ENCODE data around the gene RSL24D1. TPM values are rescaled to one million over a fixed set of nuclear protein-coding genes. Genes with fewer than 3 reads are reported as not detected.

RSL24D1 gene
- total RNA-seq, 3 donors from 2014 or later = 182 to 211 (median 191) TPM

GRCh38 chr15:55230051-55230670, 33.4 kb upstream of the RSL24D1 start:
- ATAC-seq = no peak
- H3K36me3 Mint-ChIP-seq (ENCODE audit: insufficient read depth) = peaks cover 50% of the 10 kb centered on the region
- no peak for DNase-seq
- H3K4me3 Mint-ChIP-seq = no peak overlapping the region
- peaks cover 19% of the 10 kb centered on the region for H3K4me1 Mint-ChIP-seq (ENCODE audit: low read depth)
- H3K9me3 Mint-ChIP-seq = no peaks in the 10 kb centered on the region
- no peaks in the 10 kb centered on the region for H3K27me3 Mint-ChIP-seq (ENCODE audit: low read depth)

GRCh38 chr15:55226127-55226526, 29.4 kb upstream of the RSL24D1 start:
- ATAC-seq = no peak
- Mint-ChIP-seq H3K36me3 (ENCODE audit: insufficient read depth) (peaks cover 45% of the 10 kb centered on the region), H3K4me1 (ENCODE audit: low read depth) (peaks cover 52% of the 10 kb centered on the region)

GRCh38 chr15:55224892-55225291, 28.2 kb upstream of the RSL24D1 start:
- H3K4me1 Mint-ChIP-seq (ENCODE audit: low read depth) = peaks cover 51% of the 10 kb centered on the region
- ATAC-seq (peak in 1 of 2 donors; percentile 39), DNase-seq (no peak)
- peaks cover 36% of the 10 kb centered on the region for H3K36me3 Mint-ChIP-seq (ENCODE audit: insufficient read depth)
- no peak overlapping the region for H3K4me3 Mint-ChIP-seq
- no peaks in the 10 kb centered on the region for H3K27me3 Mint-ChIP-seq (ENCODE audit: low read depth)
- H3K9me3 Mint-ChIP-seq = no peaks in the 10 kb centered on the region

More at GRCh38 chr15:55226127-55226526, 29.4 kb upstream of the RSL24D1 start:
- H3K27me3 Mint-ChIP-seq (ENCODE audit: low read depth) = no peaks in the 10 kb centered on the region
- DNase-seq = no peak
- H3K9me3 Mint-ChIP-seq = no peaks in the 10 kb centered on the region
- no peak overlapping the region for H3K4me3 Mint-ChIP-seq

GRCh38 chr15:55222588-55222987, 25.8 kb upstream of the RSL24D1 start:
- ATAC-seq (no peak), DNase-seq (no peak)
- no peaks in the 10 kb centered on the region for H3K27me3 Mint-ChIP-seq (ENCODE audit: low read depth)
- H3K4me1 Mint-ChIP-seq (ENCODE audit: low read depth) = peaks cover 67% of the 10 kb centered on the region
- peak overlapping the region; percentile 37 for H3K4me3 Mint-ChIP-seq
- no peaks in the 10 kb centered on the region for H3K9me3 Mint-ChIP-seq
- H3K36me3 Mint-ChIP-seq (ENCODE audit: insufficient read depth) = peaks cover 37% of the 10 kb centered on the region

GRCh38 chr15:55221090-55222011, 24.6 kb upstream of the RSL24D1 start:
- no peaks in the 10 kb centered on the region for H3K27me3 Mint-ChIP-seq (ENCODE audit: low read depth)
- peak; percentile 46 to 58 for ATAC-seq
- no peak for DNase-seq
- peaks cover 67% of the 10 kb centered on the region for H3K4me1 Mint-ChIP-seq (ENCODE audit: low read depth)
- peaks cover 33% of the 10 kb centered on the region for H3K36me3 Mint-ChIP-seq (ENCODE audit: insufficient read depth)
- no peaks in the 10 kb centered on the region for H3K9me3 Mint-ChIP-seq
- peak overlapping the region; percentile 27 for H3K4me3 Mint-ChIP-seq

- no peaks in the 10 kb centered on the region for H3K9me3 Mint-ChIP-seq
- H3K27me3 Mint-ChIP-seq (ENCODE audit: low read depth) = no peaks in the 10 kb centered on the region
- H3K4me3 Mint-ChIP-seq = no peak overlapping the region
- peaks cover 31% of the 10 kb centered on the region for H3K36me3 Mint-ChIP-seq (ENCODE audit: insufficient read depth)
- ATAC-seq = no peak
- no peak for DNase-seq
- H3K4me1 Mint-ChIP-seq (ENCODE audit: low read depth) = peaks cover 65% of the 10 kb centered on the region
Measured at GRCh38 chr15:55220606-55221005, 23.9 kb upstream of the RSL24D1 start.

- DNase-seq (no peak), ATAC-seq (peak in 1 of 2 donors; percentile 49)
- Mint-ChIP-seq H3K36me3 (ENCODE audit: insufficient read depth) (peaks cover 34% of the 10 kb centered on the region), H3K4me1 (ENCODE audit: low read depth) (peaks cover 42% of the 10 kb centered on the region), H3K9me3 (no peaks in the 10 kb centered on the region), H3K4me3 (no peak overlapping the region), H3K27me3 (ENCODE audit: low read depth) (no peaks in the 10 kb centered on the region)
Measured at GRCh38 chr15:55218056-55218455, 21.3 kb upstream of the RSL24D1 start.

GRCh38 chr15:55204464-55204863, 7.7 kb upstream of the RSL24D1 start:
- DNase-seq (no peak), ATAC-seq (no peak)
- peaks cover 3% of the 10 kb centered on the region for H3K4me1 Mint-ChIP-seq (ENCODE audit: low read depth)
- peaks cover 11% of the 10 kb centered on the region for H3K36me3 Mint-ChIP-seq (ENCODE audit: insufficient read depth)
- H3K27me3 Mint-ChIP-seq (ENCODE audit: low read depth) = no peaks in the 10 kb centered on the region
- no peak overlapping the region for H3K4me3 Mint-ChIP-seq
- peaks cover under 1% of the 10 kb centered on the region for H3K9me3 Mint-ChIP-seq

GRCh38 chr15:55202206-55202605, 5.5 kb upstream of the RSL24D1 start:
- Mint-ChIP-seq H3K36me3 (ENCODE audit: insufficient read depth) (peaks cover 15% of the 10 kb centered on the region), H3K4me1 (ENCODE audit: low read depth) (peaks cover 11% of the 10 kb centered on the region), H3K9me3 (peaks cover 11% of the 10 kb centered on the region), H3K4me3 (no peak overlapping the region), H3K27me3 (ENCODE audit: low read depth) (no peaks in the 10 kb centered on the region)
- ATAC-seq (no peak), DNase-seq (no peak)

GRCh38 chr15:55198706-55199105, 2.0 kb upstream of the RSL24D1 start:
- Mint-ChIP-seq H3K4me3 (peak overlapping the region; percentile 16), H3K9me3 (peaks cover 11% of the 10 kb centered on the region)
- ATAC-seq = no peak

GRCh38 chr15:55197719-55198118, 978 bp upstream of the RSL24D1 start:
- Mint-ChIP-seq H3K4me3 (no peak overlapping the region), H3K36me3 (ENCODE audit: insufficient read depth) (peaks cover 16% of the 10 kb centered on the region), H3K4me1 (ENCODE audit: low read depth) (peaks cover 19% of the 10 kb centered on the region), H3K27me3 (ENCODE audit: low read depth) (no peaks in the 10 kb centered on the region), H3K9me3 (peaks cover 11% of the 10 kb centered on the region)
- no peak for DNase-seq
- no peak for ATAC-seq

More at GRCh38 chr15:55198706-55199105, 2.0 kb upstream of the RSL24D1 start:
- Mint-ChIP-seq H3K4me1 (ENCODE audit: low read depth) (peaks cover 11% of the 10 kb centered on the region), H3K36me3 (ENCODE audit: insufficient read depth) (peaks cover 11% of the 10 kb centered on the region), H3K27me3 (ENCODE audit: low read depth) (no peaks in the 10 kb centered on the region)
- DNase-seq = no peak

- peaks cover 17% of the 10 kb centered on the region for H3K36me3 Mint-ChIP-seq (ENCODE audit: insufficient read depth)
- peaks cover 23% of the 10 kb centered on the region for H3K4me1 Mint-ChIP-seq (ENCODE audit: low read depth)
- H3K4me3 Mint-ChIP-seq = no peak overlapping the region
- H3K27me3 Mint-ChIP-seq (ENCODE audit: low read depth) = no peaks in the 10 kb centered on the region
- DNase-seq (no peak), ATAC-seq (peak in 1 of 2 donors; percentile 1)
- H3K9me3 Mint-ChIP-seq = peaks cover 11% of the 10 kb centered on the region
Measured at GRCh38 chr15:55197362-55197705, 593 bp upstream of the RSL24D1 start.

GRCh38 chr15:55195996-55196395, 745 bp downstream of the RSL24D1 start:
- Mint-ChIP-seq H3K4me3 (no peak overlapping the region), H3K9me3 (peaks cover 11% of the 10 kb centered on the region), H3K27me3 (ENCODE audit: low read depth) (no peaks in the 10 kb centered on the region), H3K4me1 (ENCODE audit: low read depth) (peaks cover 30% of the 10 kb centered on the region), H3K36me3 (ENCODE audit: insufficient read depth) (peaks cover 25% of the 10 kb centered on the region)
- ATAC-seq (no peak), DNase-seq (no peak)

- Mint-ChIP-seq H3K36me3 (ENCODE audit: insufficient read depth) (peaks cover 32% of the 10 kb centered on the region), H3K27me3 (ENCODE audit: low read depth) (no peaks in the 10 kb centered on the region), H3K4me1 (ENCODE audit: low read depth) (peaks cover 29% of the 10 kb centered on the region), H3K4me3 (no peak overlapping the region), H3K9me3 (peaks cover 8% of the 10 kb centered on the region)
- DNase-seq (no peak), ATAC-seq (no peak)
Measured at GRCh38 chr15:55194256-55194655, 2.5 kb downstream of the RSL24D1 start.

- no peaks in the 10 kb centered on the region for H3K9me3 Mint-ChIP-seq
- ATAC-seq (no peak), DNase-seq (no peak)
- peaks cover 29% of the 10 kb centered on the region for H3K4me1 Mint-ChIP-seq (ENCODE audit: low read depth)
- H3K4me3 Mint-ChIP-seq = no peak overlapping the region
- no peaks in the 10 kb centered on the region for H3K27me3 Mint-ChIP-seq (ENCODE audit: low read depth)
- H3K36me3 Mint-ChIP-seq (ENCODE audit: insufficient read depth) = peaks cover 68% of the 10 kb centered on the region
Measured at GRCh38 chr15:55186331-55186730, 10.4 kb downstream of the RSL24D1 start.

All from activated T-cell treated with anti-CD3 and anti-CD28 coated beads, Interleukin-2, amount 50 U/mL, for 4 hours (primary cell).